Measurements from ENCODE around the gene PRKAG2. TPM values are rescaled to one million over a fixed set of nuclear protein-coding genes. Genes with fewer than 3 reads are reported as not detected.

PRKAG2 gene
- polyA plus RNA-seq, 1 of the 3 experiments (the other 2 are of a cell fraction): 51.6 TPM

GRCh38 chr7:151793991-151794507 lies 82.9 kb downstream of the PRKAG2 start:
- no peak for TF ChIP-seq RCOR1 (IDR thresholded peaks at IDR 0.05; ENCODE audit: low read length)
- no peak for TF ChIP-seq RXRA (IDR thresholded peaks at IDR 0.05; ENCODE audit: borderline replicate concordance, low read depth)
- no peak for TF ChIP-seq REST (IDR thresholded peaks at IDR 0.05; ENCODE audit: low read depth, low read length)
- TF ChIP-seq FOXJ3 (CRISPR knock-in tag; IDR thresholded peaks at IDR 0.05): no peak
- Histone ChIP-seq H3K9me2 (no peaks in the 10 kb centered on the region), H2AFZ (ENCODE audit: low read depth) (no peak overlapping the region), H3K9ac (no peak overlapping the region), H3K4me2 (no peak overlapping the region), H4K20me1 (ENCODE audit: insufficient read depth) (no peaks in the 10 kb centered on the region), H3K9me3 (no peaks in the 10 kb centered on the region), H3K27me3 (ENCODE audit: insufficient read depth) (0 out of 2 replicates have a peak, but pooled peaks cover 10% of the 10 kb centered on the region), H3K4me1 (ENCODE audit: control insufficient read depth in 1 of 2, insufficient read depth in 2 of 2, low read depth in 1 of 2, low read length in 1 of 2) (peaks cover 0 to 19% of the 10 kb centered on the region in 2 experiments; a peak in 1 of 4 replicates), H3K4me3 (ENCODE audit: low read depth in 2 of 2, low read length in 1 of 2) (no peak overlapping the region), H3K79me2 (ENCODE audit: insufficient read depth) (no peaks in the 10 kb centered on the region), H3F3A (replicated peaks; ENCODE audit: insufficient read depth) (no peaks in the 10 kb centered on the region), H3K36me3 (replicated peaks in 1 of 2; ENCODE audit: control insufficient read depth in 1 of 2, insufficient read depth in 2 of 2, low read length in 1 of 2) (no peaks in the 10 kb centered on the region), H3K27ac (ENCODE audit: low read depth in 2 of 2, low read length in 1 of 2) (no peak overlapping the region)
- ChIA-PET POLR2A (interaction anchor here (0.6 kb wide), 1 partner anchor 14 kb away, joined by 7 read pairs; no protein-coding TSS in a partner anchor), CTCF (interaction anchor here (33.3 kb wide), 1 partner anchor 10 kb away, joined by 325 read pairs; no protein-coding TSS in a partner anchor)
- DNase-seq: no peak
- 90% methylated on average over 18 of the region's 18 CpGs for WGBS (ENCODE audit: low lambda C conversion rate)

GRCh38 chr7:151793531-151793951 lies 83.4 kb downstream of the PRKAG2 start:
- ChIA-PET CTCF (interaction anchor here (0.6 to 33.3 kb wide), 3 partner anchors 10 to 98 kb away, joined by 3 to 325 read pairs (median 4); no protein-coding TSS in a partner anchor), POLR2A (interaction anchor here (0.6 kb wide), 1 partner anchor 14 kb away, joined by 7 read pairs; no protein-coding TSS in a partner anchor)
- TF ChIP-seq SMC3 (IDR thresholded peaks at IDR 0.05; ENCODE audit: low read depth, low read length) (no peak), SIN3A (IDR thresholded peaks at IDR 0.05; ENCODE audit: borderline replicate concordance, low read depth, low read length) (no peak), FOXM1 (IDR thresholded peaks at IDR 0.05; ENCODE audit: low read depth) (no peak), CHD2 (IDR thresholded peaks at IDR 0.05; ENCODE audit: low read length, partially characterized antibody) (no peak), EP300 (IDR thresholded peaks at IDR 0.05; ENCODE audit: borderline replicate concordance in 1 of 2, low read depth in 1 of 2, low read length in 1 of 2) (no peak), GABPA (IDR thresholded peaks at IDR 0.05; ENCODE audit: low read depth) (no peak), FOSL2 (IDR thresholded peaks at IDR 0.05; ENCODE audit: borderline replicate concordance, low read depth) (no peak)
- Histone ChIP-seq H3K4me2 (no peak overlapping the region), H3K27me3 (ENCODE audit: insufficient read depth) (0 out of 2 replicates have a peak, but pooled peaks cover 10% of the 10 kb centered on the region), H2AFZ (ENCODE audit: low read depth) (no peak overlapping the region), H3K27ac (ENCODE audit: low read depth in 2 of 2, low read length in 1 of 2) (no peak overlapping the region), H3K79me2 (ENCODE audit: insufficient read depth) (no peaks in the 10 kb centered on the region), H3K9me3 (no peaks in the 10 kb centered on the region), H3F3A (replicated peaks; ENCODE audit: insufficient read depth) (no peaks in the 10 kb centered on the region), H3K4me3 (ENCODE audit: low read depth in 2 of 2, low read length in 1 of 2) (no peak overlapping the region), H3K9me2 (no peaks in the 10 kb centered on the region), H3K9ac (no peak overlapping the region), H3K36me3 (replicated peaks in 1 of 2; ENCODE audit: control insufficient read depth in 1 of 2, insufficient read depth in 2 of 2, low read length in 1 of 2) (no peaks in the 10 kb centered on the region), H3K4me1 (ENCODE audit: control insufficient read depth in 1 of 2, insufficient read depth in 2 of 2, low read depth in 1 of 2, low read length in 1 of 2) (peaks cover 0 to 19% of the 10 kb centered on the region in 2 experiments; a peak in 1 of 4 replicates), H4K20me1 (ENCODE audit: insufficient read depth) (no peaks in the 10 kb centered on the region)
- WGBS (ENCODE audit: low lambda C conversion rate): 77% methylated on average over 14 of the region's 14 CpGs
- no peak for DNase-seq
